ENCODE results near the gene AGR3. TPM values are rescaled to one million over a fixed set of nuclear protein-coding genes. Genes with fewer than 3 reads are reported as not detected.

AGR3 gene
- total and polyA plus RNA-seq, 4 donors = not detected

GRCh38 chr7:16817536-16817935 is 64.2 kb downstream of the AGR3 start:
- TF ChIP-seq JUND (IDR thresholded peaks at IDR 0.05) (no peak), SP1 (IDR thresholded peaks at IDR 0.05) (no peak), GABPA (IDR thresholded peaks at IDR 0.05 in 1 of 2, conservative IDR thresholded peaks at IDR 0.05 in 1 of 2) (no peak), FOXA1 (IDR thresholded peaks at IDR 0.05) (no peak), YY1 (IDR thresholded peaks at IDR 0.05) (no peak)
- TF ChIP-seq, protein P1, sequence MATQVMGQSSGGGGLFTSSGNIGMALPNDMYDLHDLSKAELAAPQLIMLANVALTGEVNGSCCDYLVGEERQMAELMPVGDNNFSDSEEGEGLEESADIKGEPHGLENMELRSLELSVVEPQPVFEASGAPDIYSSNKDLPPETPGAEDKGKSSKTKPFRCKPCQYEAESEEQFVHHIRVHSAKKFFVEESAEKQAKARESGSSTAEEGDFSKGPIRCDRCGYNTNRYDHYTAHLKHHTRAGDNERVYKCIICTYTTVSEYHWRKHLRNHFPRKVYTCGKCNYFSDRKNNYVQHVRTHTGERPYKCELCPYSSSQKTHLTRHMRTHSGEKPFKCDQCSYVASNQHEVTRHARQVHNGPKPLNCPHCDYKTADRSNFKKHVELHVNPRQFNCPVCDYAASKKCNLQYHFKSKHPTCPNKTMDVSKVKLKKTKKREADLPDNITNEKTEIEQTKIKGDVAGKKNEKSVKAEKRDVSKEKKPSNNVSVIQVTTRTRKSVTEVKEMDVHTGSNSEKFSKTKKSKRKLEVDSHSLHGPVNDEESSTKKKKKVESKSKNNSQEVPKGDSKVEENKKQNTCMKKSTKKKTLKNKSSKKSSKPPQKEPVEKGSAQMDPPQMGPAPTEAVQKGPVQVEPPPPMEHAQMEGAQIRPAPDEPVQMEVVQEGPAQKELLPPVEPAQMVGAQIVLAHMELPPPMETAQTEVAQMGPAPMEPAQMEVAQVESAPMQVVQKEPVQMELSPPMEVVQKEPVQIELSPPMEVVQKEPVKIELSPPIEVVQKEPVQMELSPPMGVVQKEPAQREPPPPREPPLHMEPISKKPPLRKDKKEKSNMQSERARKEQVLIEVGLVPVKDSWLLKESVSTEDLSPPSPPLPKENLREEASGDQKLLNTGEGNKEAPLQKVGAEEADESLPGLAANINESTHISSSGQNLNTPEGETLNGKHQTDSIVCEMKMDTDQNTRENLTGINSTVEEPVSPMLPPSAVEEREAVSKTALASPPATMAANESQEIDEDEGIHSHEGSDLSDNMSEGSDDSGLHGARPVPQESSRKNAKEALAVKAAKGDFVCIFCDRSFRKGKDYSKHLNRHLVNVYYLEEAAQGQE (IDR thresholded peaks at IDR 0.05) = no peak
- H3K27me3 ChIP-seq (ENCODE audit: control insufficient read depth in 4 of 4, insufficient read depth in 4 of 4, low read length in 3 of 4) = no peaks in the 10 kb centered on the region
- 91% methylated on average over 1 of the region's 1 CpG for WGBS
- no peak overlapping the region for H3K9ac ChIP-seq (ENCODE audit: low read depth in 1 of 2, low read length in 2 of 2)
- no peak overlapping the region for H3K4me3 ChIP-seq (ENCODE audit: low read depth in 1 of 3, low read length in 3 of 3)
- no peak for DNase-seq (ENCODE audit: low spot score)
- no peaks in the 10 kb centered on the region for H3K4me1 ChIP-seq (ENCODE audit: control insufficient read depth in 4 of 4, insufficient read depth in 4 of 4, low read length in 3 of 4)
- H3K9me3 ChIP-seq (ENCODE audit: control insufficient read depth in 4 of 4, low read length in 3 of 4) = no peaks in the 10 kb centered on the region
- no peaks in the 10 kb centered on the region for H3K36me3 ChIP-seq (ENCODE audit: control insufficient read depth in 4 of 4, insufficient read depth in 3 of 4, low read depth in 1 of 4, low read length in 3 of 4)
- H3K27ac ChIP-seq (ENCODE audit: low read depth in 1 of 2, low read length in 2 of 2) = no peak overlapping the region

DNA sequence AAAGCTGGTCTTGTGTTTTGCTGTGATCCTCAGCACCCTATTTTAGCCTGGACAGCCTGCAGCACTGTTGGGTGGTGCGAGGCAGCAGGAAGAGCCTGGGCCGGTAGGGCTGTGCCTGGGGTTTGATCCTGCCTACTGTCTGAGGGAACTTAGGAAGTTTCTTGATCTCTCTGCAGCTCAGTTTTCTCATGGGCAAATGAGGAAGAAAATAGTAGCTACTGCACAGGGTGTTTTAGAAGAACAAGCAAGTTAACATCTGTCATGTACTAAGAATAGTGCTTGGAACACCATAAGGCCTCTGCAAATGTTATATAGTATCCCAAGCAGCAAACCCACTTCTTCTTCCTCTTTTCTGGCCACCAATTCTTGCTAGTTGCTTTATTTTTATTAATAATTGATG is 65.0 kb downstream of the AGR3 start:
- WGBS = 61% methylated on average over 2 of the region's 2 CpGs
- TF ChIP-seq TAF1 (conservative IDR thresholded peaks at IDR 0.05) (no peak), FOXA1 (IDR thresholded peaks at IDR 0.05) (no peak), NR2F2 (IDR thresholded peaks at IDR 0.05) (no peak), MAX (IDR thresholded peaks at IDR 0.05) (no peak), HNF4G (IDR thresholded peaks at IDR 0.05) (no peak), HNF4A (conservative IDR thresholded peaks at IDR 0.05) (no peak), EGR1 (IDR thresholded peaks at IDR 0.05; ENCODE audit: low read depth in 2 of 2) (no peak), JUND (IDR thresholded peaks at IDR 0.05) (no peak), FOXA2 (IDR thresholded peaks at IDR 0.05) (no peak)
- Histone ChIP-seq H3K4me1 (ENCODE audit: control insufficient read depth in 4 of 4, insufficient read depth in 4 of 4, low read length in 3 of 4) (no peaks in the 10 kb centered on the region), H3K27ac (ENCODE audit: low read depth in 1 of 2, low read length in 2 of 2) (no peak overlapping the region), H3K36me3 (ENCODE audit: control insufficient read depth in 4 of 4, insufficient read depth in 3 of 4, low read depth in 1 of 4, low read length in 3 of 4) (no peaks in the 10 kb centered on the region), H3K9ac (ENCODE audit: low read depth in 1 of 2, low read length in 2 of 2) (no peak overlapping the region), H3K9me3 (ENCODE audit: control insufficient read depth in 4 of 4, low read length in 3 of 4) (no peaks in the 10 kb centered on the region), H3K4me3 (ENCODE audit: low read depth in 1 of 3, low read length in 3 of 3) (no peak overlapping the region), H3K27me3 (ENCODE audit: control insufficient read depth in 4 of 4, insufficient read depth in 4 of 4, low read length in 3 of 4) (no peaks in the 10 kb centered on the region)
- no peak for DNase-seq (ENCODE audit: low spot score)

GRCh38 chr7:16815001-16815400 is 66.8 kb downstream of the AGR3 start:
- H3K9ac ChIP-seq (ENCODE audit: low read depth in 1 of 2, low read length in 2 of 2) = no peak overlapping the region
- no peaks in the 10 kb centered on the region for H3K27me3 ChIP-seq (ENCODE audit: control insufficient read depth in 4 of 4, insufficient read depth in 4 of 4, low read length in 3 of 4)
- H3K27ac ChIP-seq (ENCODE audit: low read depth in 1 of 2, low read length in 2 of 2) = no peak overlapping the region
- no peaks in the 10 kb centered on the region for H3K4me1 ChIP-seq (ENCODE audit: control insufficient read depth in 4 of 4, insufficient read depth in 4 of 4, low read length in 3 of 4)
- no peak overlapping the region for H3K4me3 ChIP-seq (ENCODE audit: low read depth in 1 of 3, low read length in 3 of 3)
- H3K36me3 ChIP-seq (ENCODE audit: control insufficient read depth in 4 of 4, insufficient read depth in 3 of 4, low read depth in 1 of 4, low read length in 3 of 4) = no peaks in the 10 kb centered on the region
- WGBS = 83% methylated on average over 2 of the region's 2 CpGs
- no peaks in the 10 kb centered on the region for H3K9me3 ChIP-seq (ENCODE audit: control insufficient read depth in 4 of 4, low read length in 3 of 4)
- DNase-seq (ENCODE audit: low spot score) = no peak
- TF ChIP-seq HNF4G (IDR thresholded peaks at IDR 0.05) (no peak), MAX (IDR thresholded peaks at IDR 0.05) (no peak), FOXA2 (IDR thresholded peaks at IDR 0.05) (no peak), JUND (IDR thresholded peaks at IDR 0.05) (no peak), HNF4A (conservative IDR thresholded peaks at IDR 0.05) (no peak), GABPA (IDR thresholded peaks at IDR 0.05 in 1 of 2, conservative IDR thresholded peaks at IDR 0.05 in 1 of 2) (no peak), SP1 (IDR thresholded peaks at IDR 0.05) (no peak), FOXA1 (IDR thresholded peaks at IDR 0.05) (no peak), YY1 (IDR thresholded peaks at IDR 0.05) (no peak), RXRA (IDR thresholded peaks at IDR 0.05) (no peak), NR2F2 (IDR thresholded peaks at IDR 0.05) (no peak), RAD21 (IDR thresholded peaks at IDR 0.05) (no peak), EGR1 (IDR thresholded peaks at IDR 0.05; ENCODE audit: low read depth in 2 of 2) (no peak), CTCF (IDR thresholded peaks at IDR 0.05; ENCODE audit: low read depth, low read length, missing input control) (no peak), TAF1 (conservative IDR thresholded peaks at IDR 0.05) (no peak)
- TF ChIP-seq, protein P2, sequence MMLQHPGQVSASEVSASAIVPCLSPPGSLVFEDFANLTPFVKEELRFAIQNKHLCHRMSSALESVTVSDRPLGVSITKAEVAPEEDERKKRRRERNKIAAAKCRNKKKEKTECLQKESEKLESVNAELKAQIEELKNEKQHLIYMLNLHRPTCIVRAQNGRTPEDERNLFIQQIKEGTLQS (IDR thresholded peaks at IDR 0.05) = no peak
- TF ChIP-seq, protein P1 (IDR thresholded peaks at IDR 0.05) = no peak
